Measurements from ENCODE around the gene CBFB.

CBFB gene

DNA sequence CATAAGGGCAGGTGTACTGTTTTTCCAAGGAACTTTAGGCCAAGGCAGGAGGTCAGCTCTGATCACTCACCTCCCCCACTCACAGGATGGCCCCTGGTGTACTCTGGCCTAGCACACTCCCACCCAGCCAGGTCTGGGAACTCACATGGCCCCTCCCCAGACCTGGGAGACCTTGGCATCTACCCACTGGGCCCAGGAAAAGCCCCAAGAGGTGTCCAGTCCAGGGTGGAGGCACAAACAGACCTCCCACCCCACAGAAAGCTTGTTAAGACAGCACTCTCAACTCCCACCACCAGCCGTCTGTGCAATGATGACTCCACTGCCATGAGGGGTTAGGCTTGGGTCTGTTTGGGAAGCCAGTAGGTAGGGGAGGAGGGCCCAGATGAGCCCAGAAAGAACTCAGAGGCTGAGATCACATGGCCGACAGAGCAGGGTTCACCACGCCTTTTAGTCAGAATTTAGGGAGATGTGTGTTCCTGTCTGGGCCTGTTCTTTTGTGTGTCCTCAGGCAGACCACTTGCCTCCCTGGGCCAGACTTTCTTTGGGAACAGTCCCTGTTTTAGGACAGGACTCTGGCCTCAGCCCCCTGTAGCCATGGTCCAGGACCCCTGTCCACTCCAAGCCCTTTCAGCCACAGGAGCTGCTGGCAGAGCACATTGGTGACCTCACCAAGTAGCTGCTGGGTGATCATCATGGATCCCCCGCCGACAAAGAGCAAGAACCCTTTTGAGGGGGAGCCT is 12.1 kb upstream of the CBFB start:
- in situ Hi-C loops (cut with HindIII; ENCODE audit: low sequenced_read_pairs): no loop called here

DNA sequence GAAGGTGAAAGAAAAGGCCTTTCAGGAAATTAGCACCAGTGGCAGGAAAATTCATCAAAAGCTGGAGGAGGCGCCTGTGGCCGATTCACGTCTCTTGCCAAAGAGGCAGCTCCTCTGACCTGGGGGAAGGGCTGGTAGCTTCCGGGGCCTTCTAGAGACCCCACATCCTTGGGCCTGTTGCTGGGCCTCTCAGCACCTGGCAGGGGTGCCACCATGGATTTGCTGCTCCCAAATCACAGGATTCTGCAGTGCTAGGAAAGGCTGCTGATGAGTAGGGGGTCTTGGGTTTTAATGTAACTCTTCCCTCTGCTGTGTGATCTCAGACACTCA is 11.6 kb upstream of the CBFB start:
- in situ Hi-C loops (cut with HindIII; ENCODE audit: low sequenced_read_pairs): no loop called here

GRCh38 chr16:67017810-67018488 is 11.0 kb upstream of the CBFB start:
- in situ Hi-C loops (cut with HindIII; ENCODE audit: low sequenced_read_pairs): no loop called here

DNA sequence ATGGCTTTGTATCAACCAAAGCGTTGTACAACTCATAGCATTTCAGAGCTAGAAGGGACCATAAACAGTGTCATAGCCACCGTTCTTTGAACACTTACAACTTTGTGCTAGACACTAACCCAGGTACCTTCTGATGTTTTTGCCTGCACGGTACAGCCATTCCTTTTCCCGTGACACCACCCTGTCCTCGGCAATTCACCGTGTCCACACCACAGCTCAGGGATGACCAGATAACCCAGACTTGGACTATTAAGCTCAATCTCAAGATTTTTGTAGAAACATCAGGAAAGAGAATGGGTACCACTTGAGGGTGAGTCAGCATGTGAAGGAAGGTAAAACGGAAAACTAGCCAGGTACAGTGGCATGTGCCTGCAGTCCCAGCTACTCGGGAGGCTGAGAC is 9.8 kb upstream of the CBFB start:
- in situ Hi-C loops (cut with HindIII; ENCODE audit: low sequenced_read_pairs): no loop called here

DNA sequence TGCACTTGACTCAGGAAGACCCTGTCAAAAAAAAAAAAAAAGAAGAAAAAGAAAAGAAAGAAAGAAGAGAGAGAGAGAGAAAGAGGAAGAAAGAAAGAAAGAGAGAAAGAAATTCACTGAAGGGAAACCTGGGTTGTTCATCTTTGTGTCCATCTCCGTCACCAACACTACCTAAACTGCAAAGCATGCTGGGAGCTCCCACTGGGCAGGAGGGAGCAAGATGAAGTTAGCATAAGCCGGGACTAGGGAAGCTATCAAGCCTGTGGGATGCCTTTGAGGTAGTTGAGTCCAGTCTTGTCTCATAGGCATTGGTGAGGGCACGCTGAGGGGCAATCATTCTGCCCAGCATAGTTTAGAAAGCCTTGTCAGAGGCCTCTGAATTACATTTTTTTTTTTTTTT is 7.6 kb upstream of the CBFB start:
- in situ Hi-C loops (cut with HindIII; ENCODE audit: low sequenced_read_pairs): no loop called here

- in situ Hi-C loops (cut with HindIII; ENCODE audit: low sequenced_read_pairs): no loop called here
Observed at GRCh38 chr16:67022531-67023214, 6.3 kb upstream of the CBFB start.

DNA sequence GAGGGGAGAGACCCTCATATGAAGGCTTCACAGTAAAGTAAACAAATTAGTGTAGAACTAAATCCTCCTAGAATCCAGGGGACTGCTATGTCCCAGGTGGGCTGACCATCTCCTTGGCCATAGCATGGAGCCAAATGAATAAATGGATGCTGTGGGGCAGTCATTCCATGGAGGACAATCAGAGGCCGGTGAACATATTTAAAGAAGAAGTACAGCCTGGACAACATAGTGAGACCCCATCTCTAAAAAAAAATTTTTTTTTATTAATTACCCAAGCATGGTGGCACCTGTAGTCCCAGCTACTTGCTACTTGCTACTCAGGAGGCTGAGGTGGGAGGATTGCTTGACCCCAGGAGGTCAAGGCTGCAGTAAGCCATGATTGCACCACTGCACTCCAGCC is 5.3 kb upstream of the CBFB start:
- in situ Hi-C loops (cut with HindIII; ENCODE audit: low sequenced_read_pairs): no loop called here

GRCh38 chr16:67024384-67025209 is 4.4 kb upstream of the CBFB start:
- in situ Hi-C loops (cut with HindIII; ENCODE audit: low sequenced_read_pairs): no loop called here

DNA sequence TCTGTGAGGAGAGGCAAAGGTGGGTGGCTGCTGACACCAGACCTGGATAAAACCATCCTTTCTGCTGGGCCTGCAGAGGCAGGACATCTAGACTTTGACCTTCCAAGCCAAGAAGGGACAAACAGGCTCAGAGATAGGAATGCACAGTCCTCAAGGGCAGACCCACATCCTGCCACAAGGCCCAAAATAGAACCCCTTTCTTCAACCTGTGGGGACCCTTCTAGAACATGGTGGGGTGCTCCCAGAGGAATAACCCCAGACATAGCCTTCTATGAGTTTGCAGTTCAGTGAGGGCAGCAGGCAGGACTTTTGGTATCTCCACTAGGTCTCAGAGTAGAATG is 3.8 kb upstream of the CBFB start:
- in situ Hi-C loops (cut with HindIII; ENCODE audit: low sequenced_read_pairs): no loop called here

DNA sequence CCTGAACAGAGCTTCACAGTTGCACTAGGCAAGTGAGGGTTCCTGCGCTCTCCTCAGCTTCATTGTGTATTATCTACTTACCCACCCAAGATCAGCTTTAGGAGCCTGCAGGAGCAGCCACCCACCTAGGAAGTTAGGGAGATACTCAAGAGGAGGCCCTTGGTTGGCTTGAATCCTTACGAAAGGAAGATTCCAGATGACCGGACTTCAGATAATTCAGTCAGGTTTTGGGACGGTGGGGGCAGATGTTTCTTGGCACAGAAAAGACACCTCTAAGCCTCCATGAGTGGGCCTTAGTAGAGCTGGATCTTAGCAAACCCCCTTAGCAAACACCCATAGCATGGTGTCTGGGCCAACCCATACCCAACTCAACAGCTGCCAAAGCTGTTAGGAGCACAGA is 2.4 kb upstream of the CBFB start:
- in situ Hi-C loops (cut with HindIII; ENCODE audit: low sequenced_read_pairs): no loop called here

DNA sequence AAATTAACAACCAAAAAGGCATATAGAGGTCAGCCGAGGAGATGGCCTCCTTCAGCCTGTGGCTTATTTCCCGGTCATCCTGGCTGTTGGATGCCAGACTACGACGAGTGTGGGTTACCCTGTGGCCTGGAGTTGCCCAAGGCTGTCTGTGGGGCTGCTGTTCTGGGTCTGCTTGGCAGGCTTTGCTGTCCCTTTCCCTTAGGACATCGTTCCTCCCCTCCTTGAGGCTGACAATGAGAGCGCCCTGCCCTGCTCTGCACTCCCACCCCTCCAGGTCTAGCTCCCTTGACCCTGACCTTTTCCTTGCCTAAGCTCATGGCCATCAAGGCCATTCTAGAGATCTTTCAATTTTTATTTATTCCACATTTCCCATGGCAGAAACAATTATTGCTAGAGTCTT is 1.9 kb upstream of the CBFB start:
- in situ Hi-C loops (cut with HindIII; ENCODE audit: low sequenced_read_pairs): no loop called here

DNA sequence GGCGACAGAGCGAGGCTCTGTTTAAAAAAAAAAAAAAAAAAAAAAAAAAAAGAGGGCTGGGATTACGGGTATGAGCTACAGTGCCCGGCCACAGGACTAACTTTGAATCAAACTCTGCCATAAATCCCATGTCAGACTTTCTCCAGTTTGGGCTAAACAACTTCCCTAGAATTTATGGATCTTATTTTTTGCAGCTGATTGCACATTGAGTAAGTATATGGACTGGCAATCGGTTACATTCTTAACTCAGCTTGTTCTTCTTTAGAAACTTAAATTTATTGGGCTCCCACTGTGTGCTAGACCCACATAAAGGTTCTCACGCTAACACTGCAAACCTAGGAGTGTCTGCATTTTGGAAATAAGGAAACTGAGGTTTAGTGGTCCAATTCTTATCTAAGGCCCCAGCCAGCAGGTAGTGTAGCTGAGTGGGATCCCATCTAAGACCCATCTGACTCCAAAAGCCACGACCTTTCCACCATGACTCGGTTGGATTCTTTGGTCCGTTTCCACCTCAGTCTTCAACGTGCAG is 718 bp upstream of the CBFB start:
- in situ Hi-C loops (cut with HindIII; ENCODE audit: low sequenced_read_pairs): no loop called here

GRCh38 chr16:67029254-67030096 is 526 bp downstream of the CBFB start:
- in situ Hi-C loops (cut with HindIII; ENCODE audit: low sequenced_read_pairs): no loop called here

GRCh38 chr16:67030221-67030962 is 1.4 kb downstream of the CBFB start:
- in situ Hi-C loops (cut with HindIII; ENCODE audit: low sequenced_read_pairs): no loop called here

DNA sequence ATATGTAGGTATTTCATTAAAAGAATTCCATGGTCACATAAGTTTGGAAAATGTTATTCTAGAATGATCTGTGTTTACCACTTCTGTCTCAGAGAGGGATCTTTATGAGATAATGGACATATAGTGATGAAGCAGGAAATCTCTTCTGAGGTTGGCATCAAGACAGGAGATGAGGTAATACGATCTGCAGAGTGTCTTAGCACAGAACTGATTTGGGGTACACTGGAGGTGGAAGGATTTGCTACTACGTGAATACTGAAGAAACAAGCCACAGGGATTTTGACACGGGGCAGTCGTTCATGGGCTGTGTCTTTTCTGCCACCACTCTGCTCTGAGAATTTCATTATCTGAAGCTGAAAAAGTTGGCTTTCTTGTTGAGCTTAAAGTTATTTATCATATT is 5.5 kb downstream of the CBFB start:
- in situ Hi-C loops (cut with HindIII; ENCODE audit: low sequenced_read_pairs): no loop called here

GRCh38 chr16:67035364-67035763 is 6.4 kb downstream of the CBFB start:
- in situ Hi-C loops (cut with HindIII; ENCODE audit: low sequenced_read_pairs): no loop called here

DNA sequence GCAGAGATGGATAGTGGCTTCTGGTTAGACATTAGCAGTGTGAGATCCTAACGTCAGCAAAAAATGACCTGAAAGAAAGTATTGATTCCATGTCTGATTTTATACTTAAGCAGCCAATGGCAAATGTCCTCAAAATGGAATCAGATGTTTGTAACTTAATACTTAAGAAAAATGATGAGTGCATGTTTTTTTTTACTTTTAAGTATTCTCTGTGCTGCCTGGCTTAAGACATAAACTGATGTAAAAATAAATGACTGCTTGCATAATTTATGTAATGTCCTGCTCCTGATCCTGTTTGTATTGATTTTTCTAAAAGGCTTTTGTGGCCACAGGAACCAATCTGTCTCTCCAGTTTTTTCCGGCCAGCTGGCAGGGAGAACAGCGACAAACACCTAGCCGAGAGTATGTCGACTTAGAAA is 7.4 kb downstream of the CBFB start:
- in situ Hi-C loops (cut with HindIII; ENCODE audit: low sequenced_read_pairs): no loop called here

- in situ Hi-C loops (cut with HindIII; ENCODE audit: low sequenced_read_pairs): no loop called here
Observed at GRCh38 chr16:67039260-67040020, 10.5 kb downstream of the CBFB start.

- in situ Hi-C loops (cut with HindIII; ENCODE audit: low sequenced_read_pairs): no loop called here
Observed at GRCh38 chr16:67040166-67040565, 11.2 kb downstream of the CBFB start.
